Measurements from ENCODE around the gene TTLL4. TPM values are rescaled to one million over a fixed set of nuclear protein-coding genes. Genes with fewer than 3 reads are reported as not detected.

TTLL4 gene
- total RNA-seq, 2 experiments from 2014 or later, result 38.2 to 68.0 TPM

DNA sequence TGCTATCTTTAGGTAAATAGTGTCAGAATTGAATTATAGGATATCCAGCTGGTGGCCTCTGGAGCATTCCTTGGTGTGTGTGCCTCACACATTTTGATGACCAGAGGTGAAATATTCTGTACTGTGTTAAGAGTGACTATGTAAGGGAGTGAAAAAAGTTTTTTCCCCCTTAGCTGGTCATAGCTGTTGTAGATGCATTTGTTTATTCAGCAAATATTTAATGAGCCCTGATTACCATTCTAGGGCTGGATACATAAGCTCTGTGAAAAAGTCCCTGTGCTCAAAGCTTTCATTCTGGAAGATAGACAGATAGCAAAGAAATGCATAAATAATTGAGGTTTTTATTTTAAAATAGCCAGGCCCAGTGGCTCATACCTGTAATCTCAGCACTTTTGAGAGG, 10.9 kb downstream of the TTLL4 start:
- Histone ChIP-seq H3K4me2 (ENCODE audit: low read length) (no peak overlapping the region), H4K20me1 (ENCODE audit: insufficient read depth, low read length) (no peaks in the 10 kb centered on the region), H3K79me2 (ENCODE audit: insufficient read depth, low read depth, low read length) (peaks cover 65% of the 10 kb centered on the region), H3K4me3 (ENCODE audit: low read depth, low read length, poor library complexity, severe bottlenecking) (no peak overlapping the region), H3K9me2 (ENCODE audit: insufficient read depth, low read length) (no peaks in the 10 kb centered on the region), H3K27ac (ENCODE audit: low read depth, low read length, poor library complexity, severe bottlenecking) (no peak overlapping the region), H2AFZ (ENCODE audit: low read length) (no peak overlapping the region), H3K36me3 (ENCODE audit: insufficient read depth, low read length) (peaks cover 65% of the 10 kb centered on the region), H3K9me3 (ENCODE audit: low read length) (peaks cover 15% of the 10 kb centered on the region; the same call in 1 of the 2 replicates), H3K4me1 (ENCODE audit: insufficient read depth, low read length, poor library complexity, severe bottlenecking) (no peaks in the 10 kb centered on the region)
- ChIA-PET POLR2A (interaction anchor here (0.5 to 1.4 kb wide), 4 partner anchors 10 to 464 kb away, joined by 3 to 8 read pairs (median 4); partner anchors contain the start of gene TTLL4), CTCF (ENCODE audit: unreplicated experiment) (no interaction called here)
- TF ChIP-seq, protein P1, sequence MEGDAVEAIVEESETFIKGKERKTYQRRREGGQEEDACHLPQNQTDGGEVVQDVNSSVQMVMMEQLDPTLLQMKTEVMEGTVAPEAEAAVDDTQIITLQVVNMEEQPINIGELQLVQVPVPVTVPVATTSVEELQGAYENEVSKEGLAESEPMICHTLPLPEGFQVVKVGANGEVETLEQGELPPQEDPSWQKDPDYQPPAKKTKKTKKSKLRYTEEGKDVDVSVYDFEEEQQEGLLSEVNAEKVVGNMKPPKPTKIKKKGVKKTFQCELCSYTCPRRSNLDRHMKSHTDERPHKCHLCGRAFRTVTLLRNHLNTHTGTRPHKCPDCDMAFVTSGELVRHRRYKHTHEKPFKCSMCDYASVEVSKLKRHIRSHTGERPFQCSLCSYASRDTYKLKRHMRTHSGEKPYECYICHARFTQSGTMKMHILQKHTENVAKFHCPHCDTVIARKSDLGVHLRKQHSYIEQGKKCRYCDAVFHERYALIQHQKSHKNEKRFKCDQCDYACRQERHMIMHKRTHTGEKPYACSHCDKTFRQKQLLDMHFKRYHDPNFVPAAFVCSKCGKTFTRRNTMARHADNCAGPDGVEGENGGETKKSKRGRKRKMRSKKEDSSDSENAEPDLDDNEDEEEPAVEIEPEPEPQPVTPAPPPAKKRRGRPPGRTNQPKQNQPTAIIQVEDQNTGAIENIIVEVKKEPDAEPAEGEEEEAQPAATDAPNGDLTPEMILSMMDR (conservative IDR thresholded peaks at IDR 0.05; ENCODE audit: low read length), result no peak
- TF ChIP-seq EZH2phosphoT487 (IDR thresholded peaks at IDR 0.05; ENCODE audit: borderline replicate concordance, low read depth, low read length), result no peak
- no peak for DNase-seq (ENCODE audit: low spot score)
- intact Hi-C loops (cut with micrococcal nuclease; ENCODE audit: unreplicated experiment), result no loop called here
- BruUV-seq (replicated peaks), result no TSS peak

DNA sequence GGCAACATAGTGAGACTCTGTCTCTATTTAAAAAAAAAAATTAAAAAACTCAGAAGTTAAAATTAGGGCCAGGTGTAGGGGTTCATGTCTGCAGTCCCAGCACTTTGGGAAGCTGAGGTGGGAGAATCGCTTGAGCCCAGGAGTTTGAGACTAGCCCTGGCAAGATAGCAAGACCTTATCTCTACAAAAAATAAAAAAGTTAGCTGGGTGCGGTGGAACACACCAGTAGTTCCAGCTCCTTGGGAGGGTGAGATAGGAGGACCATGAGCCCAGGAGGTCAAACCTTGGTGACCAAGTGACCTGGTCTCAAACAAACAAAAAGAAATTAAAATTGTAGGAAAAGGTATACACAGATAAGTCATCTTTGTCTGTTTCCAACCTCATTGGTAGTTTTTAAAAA, 11.3 kb downstream of the TTLL4 start:
- CTCF ChIA-PET (ENCODE audit: unreplicated experiment), result no interaction called here
- H3K4me1 ChIP-seq (ENCODE audit: insufficient read depth, low read length, poor library complexity, severe bottlenecking), result no peaks in the 10 kb centered on the region
- POLR2A ChIA-PET, result interaction anchor here (0.5 to 1.4 kb wide), 3 partner anchors 10 to 464 kb away, joined by 3 to 8 read pairs (median 4); no protein-coding TSS in a partner anchor
- no peak overlapping the region for H3K4me2 ChIP-seq (ENCODE audit: low read length)
- no peak overlapping the region for H3K4me3 ChIP-seq (ENCODE audit: low read depth, low read length, poor library complexity, severe bottlenecking)
- H3K9me3 ChIP-seq (ENCODE audit: low read length), result peaks cover 17% of the 10 kb centered on the region; the same call in 1 of the 2 replicates
- no peaks in the 10 kb centered on the region for H4K20me1 ChIP-seq (ENCODE audit: insufficient read depth, low read length)
- no peak overlapping the region for H2AFZ ChIP-seq (ENCODE audit: low read length)
- no peak for DNase-seq (ENCODE audit: low spot score)
- peaks cover 65% of the 10 kb centered on the region for H3K36me3 ChIP-seq (ENCODE audit: insufficient read depth, low read length)
- H3K27ac ChIP-seq (ENCODE audit: low read depth, low read length, poor library complexity, severe bottlenecking), result no peak overlapping the region
- intact Hi-C loops (cut with micrococcal nuclease; ENCODE audit: unreplicated experiment), result no loop called here
- H3K9me2 ChIP-seq (ENCODE audit: insufficient read depth, low read length), result no peaks in the 10 kb centered on the region
- H3K79me2 ChIP-seq (ENCODE audit: insufficient read depth, low read depth, low read length), result peaks cover 70% of the 10 kb centered on the region
- no TSS peak for BruUV-seq (replicated peaks)
- no peak for TF ChIP-seq EZH2phosphoT487 (IDR thresholded peaks at IDR 0.05; ENCODE audit: borderline replicate concordance, low read depth, low read length)
- TF ChIP-seq, protein P1 (conservative IDR thresholded peaks at IDR 0.05; ENCODE audit: low read length), result no peak

DNA sequence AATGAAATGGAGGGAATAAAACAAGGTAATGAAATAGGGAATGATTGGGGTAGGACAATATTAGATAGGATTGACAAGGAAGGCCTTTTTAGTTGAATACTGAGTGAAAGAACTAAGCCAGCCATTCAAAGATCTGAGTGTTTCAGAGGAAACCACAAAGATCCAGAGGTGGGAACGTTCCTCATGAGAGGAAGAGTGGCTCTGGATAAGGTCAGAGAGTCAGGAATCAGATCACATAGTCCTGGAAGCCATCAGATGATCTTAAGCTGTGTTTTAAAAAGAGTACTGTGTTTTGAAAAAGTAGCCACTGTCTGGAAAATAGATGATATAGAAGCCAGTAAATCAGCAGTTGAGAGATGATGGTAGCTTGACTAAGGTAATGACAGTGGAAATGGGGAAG, 11.8 kb downstream of the TTLL4 start:
- no peak for DNase-seq (ENCODE audit: low spot score)
- H3K27ac ChIP-seq (ENCODE audit: low read depth, low read length, poor library complexity, severe bottlenecking), result no peak overlapping the region
- H3K4me2 ChIP-seq (ENCODE audit: low read length), result no peak overlapping the region
- TF ChIP-seq EZH2phosphoT487 (IDR thresholded peaks at IDR 0.05; ENCODE audit: borderline replicate concordance, low read depth, low read length), result no peak
- TF ChIP-seq, protein P1 (conservative IDR thresholded peaks at IDR 0.05; ENCODE audit: low read length), result no peak
- no peak overlapping the region for H3K4me3 ChIP-seq (ENCODE audit: low read depth, low read length, poor library complexity, severe bottlenecking)
- no TSS peak for BruUV-seq (replicated peaks)
- no peak overlapping the region for H2AFZ ChIP-seq (ENCODE audit: low read length)
- H3K9me2 ChIP-seq (ENCODE audit: insufficient read depth, low read length), result no peaks in the 10 kb centered on the region
- H3K36me3 ChIP-seq (ENCODE audit: insufficient read depth, low read length), result peaks cover 65% of the 10 kb centered on the region
- H4K20me1 ChIP-seq (ENCODE audit: insufficient read depth, low read length), result no peaks in the 10 kb centered on the region
- intact Hi-C loops (cut with micrococcal nuclease; ENCODE audit: unreplicated experiment), result no loop called here
- H3K79me2 ChIP-seq (ENCODE audit: insufficient read depth, low read depth, low read length), result peaks cover 75% of the 10 kb centered on the region
- peaks cover 22% of the 10 kb centered on the region; the same call in 1 of the 2 replicates for H3K9me3 ChIP-seq (ENCODE audit: low read length)
- ChIA-PET POLR2A (interaction anchor here (0.5 to 1.4 kb wide), 4 partner anchors 9 to 655 kb away, joined by 3 to 4 read pairs (median 3); partner anchors contain the start of gene TTLL4), CTCF (ENCODE audit: unreplicated experiment) (no interaction called here)
- no peaks in the 10 kb centered on the region for H3K4me1 ChIP-seq (ENCODE audit: insufficient read depth, low read length, poor library complexity, severe bottlenecking)

All from OCI-LY7 (cell line).